GM19240 (cell line): ENCODE data around the gene FAM81B.

Experiments used
- DNase-seq: peaks from one replicate; pipeline ENCODE4 v3.0.0; 2011; ENCODE audit warnings: low spot score; ENCODE audit not compliant: insufficient read length

Gene FAM81B

GRCh38 chr5:95401626-95402025 lies 10.5 kb downstream of the FAM81B start:
- DNase-seq = no peak

- DNase-seq = no peak
Observed at GRCh38 chr5:95403996-95404395, 12.8 kb downstream of the FAM81B start.

- DNase-seq = no peak
Observed at GRCh38 chr5:95406426-95407090, 15.4 kb downstream of the FAM81B start.

- no peak for DNase-seq
Observed at GRCh38 chr5:95410279-95410678, 19.1 kb downstream of the FAM81B start.

- no peak for DNase-seq
Observed at GRCh38 chr5:95411474-95411873, 20.3 kb downstream of the FAM81B start.

- DNase-seq = no peak
Observed at GRCh38 chr5:95414451-95414850, 23.3 kb downstream of the FAM81B start.

GRCh38 chr5:95417971-95418370 lies 26.8 kb downstream of the FAM81B start:
- DNase-seq = no peak

GRCh38 chr5:95422838-95423237 lies 31.7 kb downstream of the FAM81B start:
- no peak for DNase-seq

- DNase-seq = no peak
Observed at GRCh38 chr5:95424016-95424415, 32.9 kb downstream of the FAM81B start.

- DNase-seq = no peak
Observed at GRCh38 chr5:95424526-95424925, 33.4 kb downstream of the FAM81B start.

GRCh38 chr5:95426227-95426626 lies 35.1 kb downstream of the FAM81B start:
- no peak for DNase-seq

- DNase-seq = no peak
Observed at GRCh38 chr5:95432779-95433178, 41.6 kb downstream of the FAM81B start.

- DNase-seq = no peak
Observed at GRCh38 chr5:95439801-95440493, 48.8 kb downstream of the FAM81B start.

- no peak for DNase-seq
Observed at GRCh38 chr5:95440825-95441224, 49.7 kb downstream of the FAM81B start.

- no peak for DNase-seq
Observed at GRCh38 chr5:95441636-95442035, 50.5 kb downstream of the FAM81B start.

GRCh38 chr5:95445442-95445841 lies 54.3 kb downstream of the FAM81B start:
- DNase-seq = no peak

- DNase-seq = no peak
Observed at GRCh38 chr5:95445995-95446394, 54.8 kb downstream of the FAM81B start.

- no peak for DNase-seq
Observed at GRCh38 chr5:95446560-95447221, 55.5 kb downstream of the FAM81B start.

GRCh38 chr5:95447961-95448360 lies 56.8 kb downstream of the FAM81B start:
- DNase-seq = no peak

- DNase-seq = no peak
Observed at GRCh38 chr5:95448789-95449188, 57.6 kb downstream of the FAM81B start.

- DNase-seq = no peak
Observed at GRCh38 chr5:95449460-95449859, 58.3 kb downstream of the FAM81B start.

- DNase-seq = no peak
Observed at GRCh38 chr5:95454536-95454935, 63.4 kb downstream of the FAM81B start.

- no peak for DNase-seq
Observed at GRCh38 chr5:95460665-95461064, 69.5 kb downstream of the FAM81B start.
